NCI-H1105 (cell line): ENCODE measurements around the gene BAHCC1.
A peak's percentile ranks its signal among the peaks of the same experiment; 100 is the strongest.

Source experiments
- DNase-seq: peaks from one replicate; lab custom pipeline; 2025; lab: John Stamatoyannopoulos, UW

Gene BAHCC1

DNA sequence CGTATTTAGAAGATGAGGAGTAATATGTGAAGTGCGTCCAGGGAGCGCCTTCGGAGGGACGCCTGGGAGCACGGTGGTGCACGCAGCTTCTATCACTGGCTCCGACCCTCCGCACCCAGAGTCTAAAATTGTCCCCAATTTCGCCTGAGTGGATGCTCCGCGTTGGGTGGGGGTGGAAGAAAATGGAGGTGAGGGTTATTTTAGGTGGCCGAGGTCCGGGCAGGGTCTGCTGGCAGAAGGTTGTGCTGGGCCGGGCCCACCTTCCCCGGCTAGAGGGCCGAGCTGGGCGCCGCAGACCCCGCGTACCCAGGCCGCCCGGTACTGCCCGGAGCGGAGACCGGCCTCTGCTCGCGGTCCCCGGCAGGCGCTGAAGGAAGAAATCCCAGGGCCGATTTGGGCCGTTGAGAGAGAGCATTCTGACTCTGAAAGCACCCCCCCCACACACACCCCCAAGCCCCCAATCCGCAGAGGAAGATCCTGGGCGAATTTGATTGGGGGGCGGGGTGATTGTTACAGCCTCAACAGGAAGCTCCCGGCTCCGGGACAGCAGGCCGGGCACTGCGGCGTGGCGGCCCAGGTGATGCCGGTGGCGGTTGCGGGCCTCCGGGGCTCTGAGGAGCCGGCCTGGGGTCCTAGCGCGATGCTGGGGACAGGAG is 3.0 kb downstream of the BAHCC1 start:
- peak; percentile 22 for DNase-seq

DNA sequence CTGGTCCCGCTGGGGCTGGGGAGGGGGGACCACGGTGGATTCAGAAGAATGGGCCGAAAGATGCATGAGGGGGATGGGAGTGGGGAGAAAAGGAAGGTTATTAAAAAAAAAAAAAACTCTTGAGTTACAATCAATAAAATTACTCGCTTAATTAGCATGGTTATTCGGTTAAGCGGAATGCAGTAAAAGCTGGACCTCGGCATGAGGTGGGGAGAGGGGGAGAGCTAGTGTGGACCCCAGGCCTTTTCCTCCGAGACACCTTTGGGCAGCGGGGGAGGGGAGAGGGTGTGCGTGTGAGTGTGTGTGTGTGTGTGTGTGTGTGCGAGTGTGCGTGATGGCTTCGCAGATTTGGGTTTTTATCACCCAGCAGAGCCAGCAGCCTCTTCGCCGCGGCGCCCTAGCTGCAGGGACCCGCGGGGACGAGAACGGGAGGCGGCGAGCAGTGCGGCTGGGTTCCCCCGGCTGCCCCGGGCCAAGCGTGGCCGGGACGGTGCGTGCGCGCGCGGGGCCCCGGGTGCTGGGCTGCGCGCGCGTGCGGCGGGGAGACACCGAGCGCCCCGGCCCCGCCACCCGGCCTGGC is 3.7 kb downstream of the BAHCC1 start:
- no peak for DNase-seq

DNA sequence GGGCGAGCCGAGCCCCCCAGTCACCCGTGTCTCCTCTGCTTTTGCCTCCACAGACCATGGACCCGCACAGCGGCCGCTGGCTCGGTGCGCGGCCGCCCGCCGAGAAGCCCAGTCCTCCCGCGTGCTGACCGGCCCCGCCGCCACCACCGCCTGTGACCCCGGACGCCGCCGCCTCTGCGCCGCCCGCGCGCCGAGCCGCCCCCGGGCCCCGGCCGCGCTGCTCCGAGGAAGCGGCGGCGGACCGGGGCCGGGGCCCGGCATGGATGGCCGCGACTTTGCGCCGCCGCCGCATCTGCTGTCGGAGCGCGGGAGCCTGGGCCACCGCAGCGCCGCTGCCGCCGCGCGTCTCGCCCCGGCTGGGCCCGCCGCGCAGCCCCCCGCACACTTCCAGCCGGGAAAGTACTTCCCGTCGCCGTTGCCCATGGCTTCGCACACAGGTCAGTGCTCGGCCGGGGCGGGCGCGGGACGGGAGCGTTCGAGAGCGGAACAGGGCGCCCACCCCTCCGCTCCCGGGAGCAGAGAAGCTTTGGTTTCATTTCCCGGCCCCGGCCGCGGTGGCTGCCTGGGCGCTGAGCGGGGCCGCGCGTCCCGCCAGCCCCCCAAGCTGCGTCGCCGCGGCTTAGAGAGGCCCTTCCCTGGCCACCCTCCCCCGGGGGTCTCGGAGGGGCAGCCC is 4.4 kb downstream of the BAHCC1 start:
- no peak for DNase-seq

DNA sequence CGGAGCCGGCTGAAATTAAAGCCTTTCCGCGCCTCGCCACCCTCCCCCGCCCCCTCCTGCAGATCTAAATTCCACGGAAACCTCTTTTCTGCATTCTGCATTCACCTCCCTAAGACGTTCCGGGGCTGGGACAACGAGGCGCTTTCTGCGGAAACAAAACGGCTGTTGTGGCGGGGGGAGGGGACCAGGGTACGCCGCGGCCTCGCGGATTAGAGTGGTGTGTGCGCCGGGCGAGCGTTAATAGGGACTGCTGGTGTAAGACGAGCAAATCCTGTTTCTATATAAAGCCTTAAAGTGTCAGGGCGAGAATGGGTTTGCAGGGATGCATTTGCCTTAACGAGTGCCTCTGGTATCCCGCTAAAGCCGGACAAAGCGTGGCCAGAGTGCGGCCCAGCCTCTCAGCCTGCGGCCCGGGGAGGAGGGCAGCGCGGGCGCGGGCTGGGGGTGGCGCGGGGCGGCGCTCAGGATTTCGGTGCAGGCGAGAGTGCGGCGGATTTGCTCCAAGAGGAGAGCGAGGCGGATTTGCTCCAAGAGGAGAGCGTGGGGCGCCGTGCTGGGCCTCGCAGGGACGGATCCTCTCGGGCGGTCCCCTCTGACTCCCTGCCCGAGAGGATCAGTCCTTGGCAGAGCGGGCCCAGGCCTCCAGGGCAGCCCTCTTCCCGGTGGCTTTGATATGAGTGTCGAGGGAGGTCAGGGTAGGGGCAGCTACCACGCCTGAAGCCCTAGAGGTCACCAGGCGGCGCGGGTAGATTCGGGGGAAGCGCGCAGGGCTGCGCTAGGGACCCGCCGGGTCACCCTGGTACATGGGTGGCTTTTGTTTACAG is 5.1 kb downstream of the BAHCC1 start:
- DNase-seq, result no peak

DNA sequence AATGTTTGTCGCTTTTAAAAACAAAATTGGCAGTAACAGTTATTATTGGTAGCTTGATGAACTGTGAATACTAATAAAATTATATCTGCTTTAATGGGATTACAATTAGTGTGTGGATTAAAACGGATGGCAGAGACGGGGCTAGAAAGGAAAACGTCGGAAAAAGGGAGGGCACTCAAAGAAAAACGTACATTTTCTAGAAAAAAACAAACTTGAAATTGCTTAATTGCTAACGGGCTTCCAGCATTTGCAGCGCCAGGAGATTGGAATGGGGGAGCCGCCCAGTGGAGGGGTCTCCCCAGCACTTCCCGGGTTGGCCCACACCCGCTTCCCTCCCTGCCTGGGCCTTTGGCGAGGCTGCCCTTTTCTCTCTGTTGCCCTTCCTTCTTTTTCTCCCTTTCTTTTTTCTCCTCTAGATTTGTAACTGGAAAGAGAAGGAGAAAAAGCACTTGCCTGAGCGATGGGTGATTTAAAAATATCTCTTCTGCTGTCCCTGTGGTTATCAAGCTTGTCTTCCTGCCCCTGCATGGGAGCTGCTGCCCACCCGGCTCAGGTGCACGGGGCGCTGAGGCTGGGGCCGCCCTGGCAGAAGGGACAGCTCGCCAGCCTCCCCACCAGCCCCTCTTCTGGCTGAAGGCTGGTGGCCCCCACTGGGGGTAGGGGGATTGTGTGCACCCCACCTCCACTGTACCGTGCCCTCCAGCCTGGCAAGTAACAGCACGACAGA is 5.9 kb downstream of the BAHCC1 start:
- DNase-seq, result no peak

DNA sequence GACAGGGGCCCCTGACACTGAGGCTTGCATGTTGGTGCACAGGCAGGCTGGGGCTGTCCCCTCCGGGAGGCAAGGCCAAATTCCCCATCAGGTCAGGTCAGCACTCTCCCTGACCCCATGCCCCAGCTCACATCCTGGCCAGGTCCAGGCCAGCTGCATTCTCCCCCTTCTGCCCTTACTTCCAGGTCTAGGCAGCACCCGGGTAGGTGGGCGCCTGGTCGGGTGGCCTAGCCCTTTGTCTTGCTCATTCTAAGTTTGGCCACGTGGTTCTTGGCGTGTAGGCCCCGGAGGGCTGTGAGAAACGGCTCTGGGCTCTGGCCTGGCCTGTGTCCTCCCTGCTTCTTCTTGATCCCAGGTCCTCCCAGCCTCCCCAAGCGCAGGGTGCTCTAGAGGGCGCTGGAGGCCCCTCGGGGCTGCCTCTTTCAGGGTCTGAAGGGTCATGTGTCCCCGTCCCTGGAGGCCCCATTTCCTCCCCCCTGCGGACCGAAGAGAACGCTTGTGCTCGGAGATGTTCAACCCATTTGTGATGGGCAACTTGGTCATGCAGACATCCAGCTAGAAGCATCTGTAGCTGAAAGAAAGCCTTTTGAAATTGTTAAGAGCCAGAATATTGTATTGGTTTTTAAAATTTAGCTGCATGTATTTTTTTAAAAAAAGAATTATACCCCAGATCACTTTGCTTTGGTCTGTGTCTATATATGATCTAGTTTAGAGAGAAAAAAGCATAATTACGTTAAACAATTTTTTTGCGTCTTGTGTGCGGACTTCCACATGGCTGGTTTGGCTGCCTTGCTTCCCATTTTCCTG is 6.7 kb downstream of the BAHCC1 start:
- DNase-seq, result no peak

DNA sequence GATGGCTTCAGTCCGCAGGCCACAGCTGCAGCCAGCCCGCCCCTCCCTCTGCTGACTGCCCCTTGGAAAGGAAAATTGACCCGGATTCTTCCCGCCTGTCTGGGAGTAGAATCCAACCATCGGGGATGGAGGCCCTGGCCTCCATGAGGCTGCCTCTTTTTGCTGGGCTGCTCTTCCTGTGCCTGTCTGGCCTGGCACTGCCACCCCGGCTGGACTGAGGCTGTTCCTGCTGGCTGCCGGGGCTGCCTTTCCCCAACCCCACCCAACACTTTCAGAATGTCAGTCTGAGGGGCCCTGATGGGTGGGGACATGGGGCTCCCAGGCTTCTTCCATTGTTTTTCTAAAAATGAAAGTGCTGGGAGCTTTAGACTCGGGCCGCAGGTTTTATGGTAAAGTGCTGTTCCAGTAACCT is 7.3 kb downstream of the BAHCC1 start:
- DNase-seq, result no peak

DNA sequence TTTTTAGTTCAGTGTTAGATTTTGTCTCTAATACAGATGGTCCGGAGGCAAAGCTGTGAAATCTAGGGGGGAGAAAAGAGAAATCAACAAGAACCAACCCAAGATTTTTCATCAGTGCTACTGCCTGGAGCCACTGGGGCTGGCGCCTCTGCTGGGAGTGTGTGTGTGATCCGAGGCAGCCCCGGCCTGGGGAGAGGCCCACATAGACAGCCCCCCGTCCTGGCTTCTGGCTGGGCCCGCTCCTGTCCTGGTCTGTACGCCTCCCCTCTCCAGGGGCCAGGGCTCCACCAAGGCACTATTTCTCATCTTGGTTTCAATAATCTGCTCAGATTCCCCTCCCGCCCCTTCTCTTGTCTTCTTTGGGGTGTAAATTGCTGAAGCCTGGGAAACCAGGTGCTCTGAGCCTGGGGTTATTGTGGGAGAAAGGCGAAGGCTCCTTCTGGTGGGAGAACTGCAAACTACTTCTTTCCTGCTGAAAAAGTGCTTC is 7.8 kb downstream of the BAHCC1 start:
- no peak for DNase-seq

DNA sequence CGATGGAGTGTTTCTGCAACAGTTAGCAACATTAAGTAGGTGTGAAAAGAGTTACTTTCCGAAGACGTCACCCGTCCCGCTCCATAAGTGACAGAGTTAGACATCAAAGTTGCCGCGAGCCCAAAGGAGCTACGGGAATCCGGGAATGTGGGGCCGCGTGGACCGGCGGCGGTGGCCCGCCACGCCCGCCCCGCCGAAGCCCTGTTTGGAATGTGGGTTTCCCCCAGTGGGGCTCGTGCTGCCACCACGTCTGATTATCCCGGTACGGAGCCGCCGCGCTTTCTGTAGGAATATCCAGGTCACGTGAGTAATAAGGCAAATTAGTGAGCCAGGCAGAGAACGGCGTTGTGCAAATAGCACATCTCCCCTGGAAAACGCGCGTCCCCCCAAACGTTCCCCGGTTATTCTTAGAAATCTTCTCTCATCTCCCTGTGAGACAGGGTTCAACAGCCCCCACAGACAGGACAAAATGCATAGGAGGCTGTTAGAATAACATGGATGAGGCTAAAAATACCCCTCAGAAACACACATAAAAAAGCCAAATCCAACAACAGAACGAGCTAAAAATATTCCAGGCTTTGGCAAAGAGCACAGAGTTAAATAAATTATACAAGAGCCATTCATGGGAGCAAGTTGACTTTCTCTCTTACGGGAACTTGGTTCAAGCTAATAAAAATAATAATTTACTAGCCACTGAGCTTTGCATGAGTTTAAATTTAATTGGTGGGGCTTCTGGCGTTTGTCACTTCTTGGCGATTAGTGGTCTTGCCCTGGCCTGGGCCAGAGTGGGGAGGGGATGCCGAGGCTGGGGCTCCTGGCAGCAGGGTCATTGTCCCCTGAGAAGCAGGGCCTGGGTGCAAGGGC is 8.6 kb downstream of the BAHCC1 start:
- DNase-seq, result no peak

DNA sequence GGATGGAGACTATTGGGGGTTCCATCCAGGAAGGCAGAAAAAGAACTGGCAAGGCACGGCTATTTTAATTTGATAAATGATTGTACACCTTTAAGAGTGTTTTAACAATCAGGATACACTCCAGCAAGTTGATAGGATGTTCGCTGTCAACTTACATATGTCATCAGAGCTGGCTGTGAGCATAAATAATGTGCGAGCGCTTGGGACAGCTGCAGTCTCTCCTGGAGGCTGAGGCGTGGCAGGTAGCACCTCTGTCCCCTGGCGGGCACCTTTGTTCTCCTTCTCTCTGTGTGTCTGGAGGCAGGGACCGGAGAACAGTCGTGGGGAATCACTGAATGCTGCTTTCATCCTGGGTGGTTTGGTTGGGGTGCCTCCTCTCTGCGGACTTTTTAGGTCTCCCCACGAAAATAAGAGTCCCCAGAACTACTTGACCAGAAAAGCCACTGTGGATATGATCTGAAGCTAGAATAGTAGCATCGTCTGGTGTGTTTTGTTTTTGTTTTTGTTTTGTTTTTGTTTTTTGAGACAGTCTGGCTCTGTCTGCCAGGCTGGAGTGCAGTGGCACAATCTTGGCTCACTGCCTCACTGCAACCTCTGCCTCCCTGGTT is 9.4 kb downstream of the BAHCC1 start:
- DNase-seq, result no peak

DNA sequence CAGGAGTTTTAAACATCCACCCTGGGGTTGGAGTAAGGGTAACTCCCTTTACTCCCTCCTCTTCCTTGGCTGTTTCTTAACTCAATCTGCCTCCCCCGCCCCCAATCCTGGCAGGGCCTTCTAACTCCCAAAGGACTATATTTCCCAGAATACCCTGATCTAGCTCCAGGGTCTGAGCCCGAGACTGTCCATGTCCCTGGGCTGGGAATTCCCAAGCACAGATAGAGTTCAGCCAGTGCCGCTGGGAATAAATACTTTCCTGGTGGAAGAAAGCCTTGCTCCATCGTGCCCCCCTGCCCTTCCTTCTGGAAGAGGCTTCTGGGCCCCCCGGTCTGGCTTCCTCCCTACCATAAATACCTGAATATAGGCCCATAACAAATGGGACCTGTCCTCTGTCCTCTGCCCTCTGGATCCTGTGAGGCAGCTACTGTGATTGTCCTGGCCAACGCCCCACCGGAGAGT is 10.2 kb downstream of the BAHCC1 start:
- DNase-seq, result no peak

DNA sequence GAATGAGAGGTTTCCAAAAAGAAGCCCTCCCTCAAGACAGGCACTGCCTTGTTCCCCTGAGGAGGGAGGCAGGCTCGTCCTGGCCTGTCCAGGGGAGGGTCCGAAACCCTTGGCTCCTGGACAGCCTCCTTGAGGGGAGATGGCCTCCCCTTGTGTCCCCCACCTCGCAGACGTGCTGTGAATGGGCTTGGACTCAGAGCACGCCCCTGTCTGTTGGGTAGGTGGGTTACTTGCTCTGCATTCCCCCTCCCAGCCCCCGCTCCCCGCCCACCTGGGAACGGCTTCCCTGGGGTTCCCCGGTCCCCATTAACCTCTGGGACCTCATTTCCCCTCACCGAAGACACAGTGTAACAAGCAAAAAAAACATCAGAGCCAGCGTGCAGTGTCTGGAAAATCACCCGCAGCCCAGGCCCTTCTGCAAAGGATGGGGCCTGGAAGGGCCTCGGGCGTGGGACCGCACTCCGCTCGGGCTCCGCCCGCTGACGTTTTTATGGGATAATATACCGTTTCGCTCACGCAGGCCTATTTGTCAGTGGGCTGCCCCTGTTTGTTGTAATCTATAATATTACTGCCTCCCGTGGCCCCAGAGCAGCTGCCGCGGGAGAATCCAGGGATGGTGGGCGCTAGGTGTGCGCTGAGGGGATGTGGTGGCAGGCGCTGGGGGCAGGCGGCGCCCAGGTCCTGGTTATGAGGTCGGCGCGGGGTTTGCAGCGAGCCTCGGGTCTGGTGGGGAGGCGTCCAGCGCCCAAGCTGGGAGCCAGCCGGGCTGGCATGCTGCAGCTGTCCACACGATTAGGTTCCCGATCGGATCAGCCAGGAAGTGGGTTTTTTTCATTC is 11.1 kb downstream of the BAHCC1 start:
- DNase-seq, result no peak

DNA sequence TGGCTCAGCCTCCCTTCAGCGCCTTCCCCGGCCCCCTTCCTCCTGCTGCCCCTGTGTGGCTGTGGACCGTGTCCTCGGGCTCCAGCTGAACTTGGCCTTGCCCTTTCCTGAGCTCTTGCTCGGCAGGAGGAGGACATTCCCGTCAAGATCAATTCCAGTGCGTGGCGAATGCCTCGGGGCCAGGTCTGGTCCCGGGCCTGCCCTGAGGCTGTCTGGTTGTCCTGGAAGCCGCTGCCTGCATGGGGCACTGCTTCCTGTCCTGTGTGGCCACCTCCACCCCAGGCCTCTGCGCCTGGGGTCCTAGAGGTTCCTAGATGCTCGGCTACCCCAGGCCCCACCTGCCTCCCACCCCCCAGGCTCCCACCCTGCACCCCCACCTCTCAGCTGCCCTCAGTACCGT is 12.8 kb downstream of the BAHCC1 start:
- DNase-seq, result no peak

DNA sequence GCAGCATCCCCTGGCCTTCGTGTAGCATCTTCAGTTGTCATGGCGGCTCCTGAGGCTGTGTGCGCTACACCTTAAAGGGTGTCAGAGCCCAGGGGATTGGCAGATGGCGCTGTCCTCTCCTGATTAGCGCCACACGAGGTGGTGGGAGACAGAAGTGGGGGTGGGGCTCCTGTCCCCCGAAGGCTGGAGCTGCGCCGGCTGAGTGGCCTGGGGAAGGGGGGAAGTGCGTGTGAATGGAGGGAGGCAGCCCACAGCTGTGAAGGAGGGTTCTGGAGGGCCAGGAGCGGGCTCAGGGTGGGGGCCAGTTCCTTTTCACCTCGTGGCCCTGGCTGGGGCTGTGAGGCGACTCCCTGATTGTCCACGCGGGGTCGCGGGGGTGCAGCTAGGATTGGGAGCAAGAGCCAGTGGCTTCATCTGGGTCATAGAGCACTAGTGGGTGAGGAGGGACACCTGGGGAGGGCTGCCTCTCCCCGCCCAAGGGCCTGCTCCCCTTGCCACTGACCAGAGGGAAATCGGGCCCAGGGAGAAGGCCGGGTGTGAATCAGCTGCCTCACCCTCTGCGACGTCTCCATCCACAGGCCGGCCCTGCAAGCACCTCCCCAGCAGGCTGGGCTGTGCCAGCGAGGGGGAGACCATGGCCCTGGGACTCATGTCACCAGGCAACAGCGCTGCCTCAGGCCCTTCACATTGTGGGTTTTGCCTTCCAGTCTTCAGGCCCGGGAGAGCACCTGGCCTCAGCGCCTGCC is 14.1 kb downstream of the BAHCC1 start:
- peak; percentile 38 for DNase-seq

DNA sequence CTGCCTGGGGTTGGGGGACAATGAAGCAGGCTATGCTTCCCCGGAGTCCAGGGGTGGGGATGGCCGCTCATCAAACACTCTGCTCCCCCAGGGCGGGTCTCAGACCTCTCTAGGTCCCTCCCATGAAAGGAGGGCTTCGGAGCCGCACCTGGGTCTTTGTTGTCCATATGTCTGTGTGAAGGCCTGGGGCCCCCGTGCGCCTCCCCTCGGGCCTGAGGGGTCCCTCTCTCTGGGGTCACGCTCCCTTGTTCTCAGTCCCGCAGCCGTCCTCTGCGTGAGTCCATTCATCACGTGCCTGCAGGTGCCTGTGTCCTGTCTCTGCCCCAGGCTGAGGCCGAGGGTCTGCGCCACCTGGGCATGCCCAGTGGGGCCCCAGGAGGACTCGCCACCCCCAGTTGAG is 15.6 kb downstream of the BAHCC1 start:
- DNase-seq, result no peak

DNA sequence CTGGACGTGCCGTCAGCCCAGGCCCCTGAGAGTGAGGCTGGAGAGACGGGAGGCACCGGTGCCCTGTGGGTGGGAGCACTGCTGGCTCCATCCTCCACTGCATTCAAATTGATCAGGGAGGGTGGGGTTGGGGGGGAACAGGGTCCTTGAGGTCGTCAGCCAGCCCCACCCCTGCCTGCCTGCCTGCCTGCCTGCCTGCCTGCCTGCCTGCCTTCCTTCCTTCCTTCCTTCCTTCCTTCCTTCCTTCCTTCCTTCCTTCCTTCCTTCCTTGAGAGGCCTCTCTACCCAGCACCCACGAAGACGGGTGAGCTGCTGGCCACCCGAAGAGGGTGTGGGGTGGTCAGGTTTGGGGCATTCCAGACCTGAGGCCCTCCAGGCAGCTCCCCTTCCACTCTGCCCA is 16.0 kb downstream of the BAHCC1 start:
- DNase-seq, result no peak

DNA sequence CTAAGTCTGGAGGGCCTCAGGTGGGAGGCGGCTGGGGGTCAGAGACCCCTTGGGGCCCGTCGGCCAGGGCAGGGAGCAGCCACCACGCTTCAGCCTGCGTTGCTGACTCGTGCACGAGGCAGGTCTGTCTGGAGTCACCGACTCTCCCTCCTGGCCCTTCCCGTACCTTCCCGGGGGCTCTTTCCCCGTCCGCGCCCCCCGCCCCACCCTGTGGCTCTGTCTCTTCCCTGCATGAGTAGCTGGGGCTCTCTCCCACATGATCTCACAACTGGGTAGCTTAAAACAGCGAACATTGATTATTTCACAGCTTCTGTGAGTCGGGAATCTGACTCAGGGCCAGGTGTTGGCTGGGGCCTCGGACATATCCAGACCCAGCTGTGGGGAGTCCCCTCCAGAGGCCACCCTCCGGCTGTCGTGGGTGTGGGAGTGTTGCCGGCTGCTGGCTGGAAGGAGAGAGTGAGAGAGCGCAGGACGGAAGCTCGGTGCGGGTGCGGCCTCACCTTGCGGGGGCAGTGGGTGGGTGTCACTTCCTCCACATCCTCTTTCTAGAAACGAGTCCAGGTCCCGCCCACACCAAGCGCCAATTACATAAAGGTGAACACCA is 17.3 kb downstream of the BAHCC1 start:
- no peak for DNase-seq
